IMR-90 (cell line): Measurements from ENCODE around the gene WHRN. TPM values are rescaled to one million over a fixed set of nuclear protein-coding genes. Genes with fewer than 3 reads are reported as not detected.

Experiments used
- ATAC-seq: fragments of 200-7000 bp; cut with Tn5 transposase; 2 replicates; pipeline ENCODE4 v1.9.1; 2020; ENCODE audit warnings: low read depth, mild to moderate bottlenecking, moderate library complexity
- BruUV-seq: library from RNA; stranded (reverse); fragments of 400-500 nt; replicated peaks from 2 replicates; lab custom pipeline; 2021; lab: Mats Ljungman, UMichigan
- CTCF ChIA-PET: fragments of 300-600 bp; formaldehyde crosslinking; extraction: SDS; loops from one replicate; lab custom pipeline; 2021; ENCODE audit warnings: antibody characterized with exemption; lab: Yijun Ruan, JAX
- POLR2A ChIA-PET: fragments of 300-600 bp; sonication (Branson Sonifier 250); formaldehyde crosslinking; loops from one replicate; lab custom pipeline; 2022; ENCODE audit warnings: antibody characterized with exemption; ENCODE audit not compliant: unreplicated experiment; lab: Charles Lee
- DNase-seq: peaks from one replicate; pipeline ENCODE4 v3.0.0; 2013
- H2AFZ ChIP-seq: replicated peaks from 2 replicates; pipeline ENCODE3; 2013; ENCODE audit warnings: low read length, mild to moderate bottlenecking; ENCODE audit not compliant: poor library complexity
- H2AK5ac ChIP-seq: 2 replicates; pipeline ENCODE4 v1.6.1; 2013; ENCODE audit warnings: low read depth, low read length, inconsistent platforms
- H2AK9ac ChIP-seq: replicated peaks from 2 replicates; pipeline ENCODE3; 2013; ENCODE audit warnings: mild to moderate bottlenecking, low read depth, low read length, moderate library complexity; ENCODE audit not compliant: poor library complexity
- H2BK120ac ChIP-seq: 2 replicates; pipeline ENCODE4 v1.6.1; 2013; ENCODE audit warnings: low read depth, low read length, inconsistent platforms
- H2BK15ac ChIP-seq: 3 replicates; pipeline ENCODE4 v1.6.1; 2013; ENCODE audit warnings: low read depth, low read length, inconsistent platforms
- H2BK20ac ChIP-seq: 2 replicates; pipeline ENCODE4 v1.6.1; 2013; ENCODE audit warnings: low read depth, mild to moderate bottlenecking, inconsistent platforms, low read length, moderate library complexity
- H2BK5ac ChIP-seq: 2 replicates; pipeline ENCODE4 v1.6.1; 2013; ENCODE audit warnings: mild to moderate bottlenecking, low read depth, low read length, inconsistent platforms; ENCODE audit not compliant: poor library complexity, severe bottlenecking
- H3K14ac ChIP-seq: replicated peaks from 2 replicates; pipeline ENCODE4 v1.6.1; 2013; ENCODE audit warnings: low read depth, low read length, inconsistent platforms
- H3K18ac ChIP-seq: 2 replicates; pipeline ENCODE4 v1.6.1; 2013; ENCODE audit warnings: low read depth, low read length, control low read depth
- H3K23ac ChIP-seq: 2 replicates; pipeline ENCODE4 v1.6.1; 2013; ENCODE audit warnings: low read depth, low read length, inconsistent platforms
- H3K27ac ChIP-seq: 2 replicates; pipeline ENCODE4 v1.5.1; 2013; ENCODE audit warnings: mild to moderate bottlenecking, control low read depth, low read length; ENCODE audit not compliant: insufficient read depth
- H3K27me3 ChIP-seq: 2 replicates; pipeline ENCODE4 v1.6.1; 2013; ENCODE audit warnings: low read length; ENCODE audit not compliant: control insufficient read depth, insufficient read depth
- H3K36me3 ChIP-seq: 2 replicates; pipeline ENCODE4 v1.6.1; 2013; ENCODE audit warnings: low read length, mixed read lengths; ENCODE audit not compliant: control insufficient read depth, insufficient read depth
- H3K4ac ChIP-seq: 2 replicates; pipeline ENCODE4 v1.6.1; 2013; ENCODE audit warnings: low read depth, low read length, inconsistent platforms
- H3K4me1 ChIP-seq: 2 replicates; pipeline ENCODE4 v1.6.1; 2013; ENCODE audit warnings: low read length, mixed read lengths; ENCODE audit not compliant: control insufficient read depth, insufficient read depth
- H3K4me2 ChIP-seq: 2 replicates; pipeline ENCODE4 v1.6.1; 2013; ENCODE audit warnings: low read depth, mild to moderate bottlenecking, control low read depth, low read length, moderate library complexity
- H3K4me3 ChIP-seq: 2 replicates; pipeline ENCODE4 v1.5.1; 2013; ENCODE audit warnings: low read depth, mild to moderate bottlenecking, control low read depth, low read length, moderate library complexity; ENCODE audit not compliant: insufficient read depth
- H3K56ac ChIP-seq: 2 replicates; pipeline ENCODE4 v1.6.1; 2013; ENCODE audit warnings: low read length, inconsistent platforms; ENCODE audit not compliant: insufficient read depth; ENCODE audit errors: extremely low read depth
- H3K79me1 ChIP-seq, 2 experiments: 2 replicates each; pipeline ENCODE4 v1.6.1; 2013; ENCODE audit warnings: low read length in 2 of 2, inconsistent platforms in 1 of 2, low read depth in 1 of 2
- H3K9ac ChIP-seq: 2 replicates; pipeline ENCODE4 v1.6.1; 2013; ENCODE audit warnings: low read depth, low read length, control low read depth
- H3K9me1 ChIP-seq: 2 replicates; pipeline ENCODE4 v1.6.1; 2013; ENCODE audit warnings: low read length, inconsistent platforms; ENCODE audit not compliant: insufficient read depth
- H3K9me3 ChIP-seq: 2 replicates; pipeline ENCODE4 v1.6.1; 2013; ENCODE audit warnings: low read length; ENCODE audit not compliant: control insufficient read depth, insufficient read depth
- H4K20me1 ChIP-seq: 2 replicates; pipeline ENCODE4 v1.6.1; 2013; ENCODE audit warnings: low read length, inconsistent platforms; ENCODE audit not compliant: insufficient read depth
- H4K5ac ChIP-seq: 2 replicates; pipeline ENCODE4 v1.6.1; 2013; ENCODE audit warnings: mild to moderate bottlenecking, low read depth, low read length, control low read depth
- H4K8ac ChIP-seq, 2 experiments: 2 replicates each; pipeline ENCODE4 v1.6.1; 2013; ENCODE audit warnings: low read depth in 2 of 2, low read length in 2 of 2, control low read depth in 1 of 2, inconsistent platforms in 1 of 2
- H4K91ac ChIP-seq: 2 replicates; pipeline ENCODE4 v1.6.1; 2013; ENCODE audit warnings: low read depth, low read length, inconsistent platforms; ENCODE audit not compliant: insufficient read depth
- FOS ChIP-seq: fragments of 150-350 bp; IDR thresholded peaks from 2 replicates; pipeline ENCODE4 v1.6.1; 2016; ENCODE audit warnings: low read depth, low read length
- RFX5 ChIP-seq: IDR thresholded peaks from 2 replicates; pipeline ENCODE4 v1.8.0; 2012; ENCODE audit warnings: low read depth, mild to moderate bottlenecking, low read length, moderate library complexity
- WGBS, 2 experiments: methylation state at CpG; one replicate each; pipeline versions ENCODE4 v1.1.5 to v1.1.7; 2013; ENCODE audit warnings: missing lambda C conversion rate in 2 of 2; ENCODE audit not compliant: insufficient read length in 1 of 2; ENCODE audit errors: extremely low coverage in 2 of 2; 5-methylcytosine and 5-hydroxymethylcytosine counted together
- dilution Hi-C: fragments of 300-500 bp; cut with HindIII; formaldehyde crosslinking; loops from one replicate; pipeline ENCODE4 v1.14.3; 2018; ENCODE audit warnings: low sequenced_read_pairs; ENCODE audit not compliant: unreplicated experiment
- in situ Hi-C: fragments of 300-500 bp; cut with MboI; formaldehyde crosslinking; loops from 3 replicates; pipeline ENCODE4 v1.14.3; 2019; ENCODE audit warnings: low sequenced_read_pairs, inconsistent platforms, mixed read lengths
- intact Hi-C: fragments of 100-400 bp; cut with micrococcal nuclease; formaldehyde crosslinking; loops from 2 replicates; pipeline ENCODE4 v1.10.0; 2022
- polyA plus RNA-seq, 3 experiments: library from polyadenylated mRNA; depleted of rRNA; stranded (reverse); fragments of >200 nt; gene quantifications; 2 replicates each; pipeline ENCODE4 v1.2.3, GENCODE V29; 2012; ENCODE audit warnings: low replicate concordance in 1 of 3
- total RNA-seq: library from RNA; depleted of rRNA; stranded (reverse); fragments of >200 nt; gene quantifications from 2 replicates; pipeline ENCODE4 v1.2.3, GENCODE V29; 2012

Gene WHRN
- total and polyA plus RNA-seq, 2 of the 4 experiments (the other 2 are of a cell fraction) = 0.18 to 2.6 TPM

DNA sequence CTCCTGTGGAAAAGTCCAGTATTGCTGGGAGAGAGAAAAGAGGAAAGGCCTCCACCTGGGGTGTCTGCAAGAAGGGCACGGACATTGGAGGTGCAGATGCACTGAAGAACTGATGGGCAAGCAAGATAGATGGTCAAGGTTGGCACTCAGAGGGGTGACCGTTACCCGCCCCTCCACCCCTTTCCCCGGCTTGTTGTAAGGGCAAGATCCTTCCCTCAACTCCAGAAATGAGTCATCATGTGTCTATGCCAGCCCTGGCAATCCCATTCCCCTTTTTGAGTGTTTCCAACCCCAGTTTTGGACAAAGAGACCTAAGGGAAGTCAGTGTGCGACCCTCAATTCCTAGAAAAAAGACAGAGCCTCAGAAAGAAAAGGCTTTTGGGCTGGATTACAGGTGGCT is 47.4 kb upstream of the WHRN start:
- WGBS, 2 experiments = 100% methylated on average over 1 of the region's 5 CpGs; no CpG with 5 or more reads in 1 of the 2 experiments
- dilution Hi-C loops = no loop called here
- Histone ChIP-seq H4K8ac (peak overlapping the region in 1 of 2 experiments; percentile 59; a peak in 1 of 4 replicates), H3K79me1 (no peaks in the 10 kb centered on the region), H3K4ac (peak overlapping the region; percentile 83), H2BK15ac (peak overlapping the region; percentile 38; the same call in 1 of the 3 replicates), H3K4me1 (peaks cover 3% of the 10 kb centered on the region), H4K20me1 (no peaks in the 10 kb centered on the region), H2BK5ac (peak overlapping the region; percentile 69), H3K18ac (0 out of 2 replicates have a peak overlapping the region, but pooled peaks have one; percentile 13), H4K91ac (peak overlapping the region; percentile 43), H2AK9ac (peak overlapping the region; percentile 48), H3K23ac (peak overlapping the region; percentile 75; the same call in 1 of the 2 replicates), H3K4me2 (no peak overlapping the region), H2AFZ (no peak overlapping the region), H3K56ac (no peak overlapping the region), H4K5ac (no peak overlapping the region), H3K4me3 (no peak overlapping the region), H3K9ac (no peak overlapping the region), H3K27me3 (no peaks in the 10 kb centered on the region), H2BK120ac (peak overlapping the region; percentile 93), H3K27ac (peak overlapping the region; percentile 61), H3K36me3 (no peaks in the 10 kb centered on the region), H3K14ac (peak overlapping the region; percentile 77; the same call in 1 of the 2 replicates), H3K9me1 (peaks cover 10% of the 10 kb centered on the region), H3K9me3 (0 out of 2 replicates have a peak, but pooled peaks cover 3% of the 10 kb centered on the region), H2AK5ac (peak overlapping the region; percentile 70; the same call in 1 of the 2 replicates), H2BK20ac (peak overlapping the region; percentile 92)
- peak; percentile 6 for DNase-seq
- POLR2A ChIA-PET = no interaction called here
- TF ChIP-seq FOS (peak; percentile 46; the same call in 1 of the 2 replicates), RFX5 (no peak)
- intact Hi-C loops = no loop called here
- no TSS peak for BruUV-seq
- in situ Hi-C loops = no loop called here
- no peak for ATAC-seq
- CTCF ChIA-PET = no interaction called here
